ENCODE measurements around the gene UBE2E3.

The UBE2E3 gene

GRCh38 chr2:180962727-180963314, 17.6 kb upstream of the UBE2E3 start:
- Histone ChIP-seq H3K27ac (ENCODE audit: extremely low read depth, low read depth, low read length) (no peak overlapping the region), H3K4me3 (ENCODE audit: low read depth, low read length) (no peak overlapping the region), H3K9me3 (ENCODE audit: control insufficient read depth, insufficient read depth, low read depth, low read length) (no peaks in the 10 kb centered on the region), H3K4me1 (ENCODE audit: control insufficient read depth, insufficient read depth, low read length) (no peaks in the 10 kb centered on the region), H3K36me3 (ENCODE audit: control insufficient read depth in 2 of 2, insufficient read depth in 1 of 2, low read length in 2 of 2) (no peaks in the 10 kb centered on the region)
- POLR2A ChIA-PET, result no interaction called here
- CTCF ChIA-PET, result no interaction called here
- TF ChIP-seq YY2 (tag by site-specific recombination; IDR thresholded peaks at IDR 0.05) (no peak), ZNF114 (tag by site-specific recombination; IDR thresholded peaks at IDR 0.05) (no peak), ZNF514 (tag by site-specific recombination; IDR thresholded peaks at IDR 0.05) (no peak), ZNF580 (tag by site-specific recombination; IDR thresholded peaks at IDR 0.05) (no peak), HOXC10 (CRISPR knock-in tag; IDR thresholded peaks at IDR 0.05) (no peak), ZSCAN4 (tag by site-specific recombination; IDR thresholded peaks at IDR 0.05) (no peak), ZNF239 (tag by site-specific recombination; IDR thresholded peaks at IDR 0.05) (no peak), ZNF362 (tag by site-specific recombination; IDR thresholded peaks at IDR 0.05) (no peak), ZNF2 (tag by site-specific recombination; IDR thresholded peaks at IDR 0.05) (no peak), ZNF174 (tag by site-specific recombination; IDR thresholded peaks at IDR 0.05) (no peak), TCF7L2 (IDR thresholded peaks at IDR 0.05; ENCODE audit: borderline replicate concordance, low read depth, low read length) (no peak), GLIS2 (tag by site-specific recombination; IDR thresholded peaks at IDR 0.05) (no peak)
- TF ChIP-seq, protein P1, sequence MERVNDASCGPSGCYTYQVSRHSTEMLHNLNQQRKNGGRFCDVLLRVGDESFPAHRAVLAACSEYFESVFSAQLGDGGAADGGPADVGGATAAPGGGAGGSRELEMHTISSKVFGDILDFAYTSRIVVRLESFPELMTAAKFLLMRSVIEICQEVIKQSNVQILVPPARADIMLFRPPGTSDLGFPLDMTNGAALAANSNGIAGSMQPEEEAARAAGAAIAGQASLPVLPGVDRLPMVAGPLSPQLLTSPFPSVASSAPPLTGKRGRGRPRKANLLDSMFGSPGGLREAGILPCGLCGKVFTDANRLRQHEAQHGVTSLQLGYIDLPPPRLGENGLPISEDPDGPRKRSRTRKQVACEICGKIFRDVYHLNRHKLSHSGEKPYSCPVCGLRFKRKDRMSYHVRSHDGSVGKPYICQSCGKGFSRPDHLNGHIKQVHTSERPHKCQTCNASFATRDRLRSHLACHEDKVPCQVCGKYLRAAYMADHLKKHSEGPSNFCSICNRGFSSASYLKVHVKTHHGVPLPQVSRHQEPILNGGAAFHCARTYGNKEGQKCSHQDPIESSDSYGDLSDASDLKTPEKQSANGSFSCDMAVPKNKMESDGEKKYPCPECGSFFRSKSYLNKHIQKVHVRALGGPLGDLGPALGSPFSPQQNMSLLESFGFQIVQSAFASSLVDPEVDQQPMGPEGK (tag by site-specific recombination; IDR thresholded peaks at IDR 0.05), result no peak

- Histone ChIP-seq H3K4me3 (ENCODE audit: low read depth, low read length) (no peak overlapping the region), H3K9me3 (ENCODE audit: control insufficient read depth, insufficient read depth, low read depth, low read length) (no peaks in the 10 kb centered on the region), H3K27ac (ENCODE audit: extremely low read depth, low read depth, low read length) (no peak overlapping the region), H3K36me3 (ENCODE audit: control insufficient read depth in 2 of 2, insufficient read depth in 1 of 2, low read length in 2 of 2) (no peaks in the 10 kb centered on the region), H3K4me1 (ENCODE audit: control insufficient read depth, insufficient read depth, low read length) (peaks cover 4% of the 10 kb centered on the region)
- ChIA-PET CTCF (no interaction called here), POLR2A (no interaction called here)
- TF ChIP-seq, protein P2, sequence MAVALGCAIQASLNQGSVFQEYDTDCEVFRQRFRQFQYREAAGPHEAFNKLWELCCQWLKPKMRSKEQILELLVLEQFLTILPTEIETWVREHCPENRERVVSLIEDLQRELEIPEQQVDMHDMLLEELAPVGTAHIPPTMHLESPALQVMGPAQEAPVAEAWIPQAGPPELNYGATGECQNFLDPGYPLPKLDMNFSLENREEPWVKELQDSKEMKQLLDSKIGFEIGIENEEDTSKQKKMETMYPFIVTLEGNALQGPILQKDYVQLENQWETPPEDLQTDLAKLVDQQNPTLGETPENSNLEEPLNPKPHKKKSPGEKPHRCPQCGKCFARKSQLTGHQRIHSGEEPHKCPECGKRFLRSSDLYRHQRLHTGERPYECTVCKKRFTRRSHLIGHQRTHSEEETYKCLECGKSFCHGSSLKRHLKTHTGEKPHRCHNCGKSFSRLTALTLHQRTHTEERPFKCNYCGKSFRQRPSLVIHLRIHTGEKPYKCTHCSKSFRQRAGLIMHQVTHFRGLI (tag by site-specific recombination; IDR thresholded peaks at IDR 0.05), result no peak
- TF ChIP-seq EGR2 (tag by site-specific recombination; IDR thresholded peaks at IDR 0.05; ENCODE audit: low read depth), result no peak
- TF ChIP-seq, protein P3, sequence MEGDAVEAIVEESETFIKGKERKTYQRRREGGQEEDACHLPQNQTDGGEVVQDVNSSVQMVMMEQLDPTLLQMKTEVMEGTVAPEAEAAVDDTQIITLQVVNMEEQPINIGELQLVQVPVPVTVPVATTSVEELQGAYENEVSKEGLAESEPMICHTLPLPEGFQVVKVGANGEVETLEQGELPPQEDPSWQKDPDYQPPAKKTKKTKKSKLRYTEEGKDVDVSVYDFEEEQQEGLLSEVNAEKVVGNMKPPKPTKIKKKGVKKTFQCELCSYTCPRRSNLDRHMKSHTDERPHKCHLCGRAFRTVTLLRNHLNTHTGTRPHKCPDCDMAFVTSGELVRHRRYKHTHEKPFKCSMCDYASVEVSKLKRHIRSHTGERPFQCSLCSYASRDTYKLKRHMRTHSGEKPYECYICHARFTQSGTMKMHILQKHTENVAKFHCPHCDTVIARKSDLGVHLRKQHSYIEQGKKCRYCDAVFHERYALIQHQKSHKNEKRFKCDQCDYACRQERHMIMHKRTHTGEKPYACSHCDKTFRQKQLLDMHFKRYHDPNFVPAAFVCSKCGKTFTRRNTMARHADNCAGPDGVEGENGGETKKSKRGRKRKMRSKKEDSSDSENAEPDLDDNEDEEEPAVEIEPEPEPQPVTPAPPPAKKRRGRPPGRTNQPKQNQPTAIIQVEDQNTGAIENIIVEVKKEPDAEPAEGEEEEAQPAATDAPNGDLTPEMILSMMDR (tag by site-specific recombination; IDR thresholded peaks at IDR 0.05), result no peak
- no peak for TF ChIP-seq ZSCAN5A (tag by site-specific recombination; IDR thresholded peaks at IDR 0.05)
- no peak for TF ChIP-seq ZNF654 (tag by site-specific recombination; IDR thresholded peaks at IDR 0.05; ENCODE audit: low read depth)
- no peak for TF ChIP-seq OVOL3 (tag by site-specific recombination; IDR thresholded peaks at IDR 0.05)
- TF ChIP-seq MEIS1 (CRISPR knock-in tag; IDR thresholded peaks at IDR 0.05; ENCODE audit: borderline replicate concordance), result no peak
- no peak for TF ChIP-seq ZNF157 (tag by site-specific recombination; IDR thresholded peaks at IDR 0.05)
- TF ChIP-seq ZNF292 (tag by site-specific recombination; IDR thresholded peaks at IDR 0.05; ENCODE audit: borderline replicate concordance, low read depth), result no peak
- no peak for TF ChIP-seq HOXD13 (CRISPR knock-in tag; IDR thresholded peaks at IDR 0.05; ENCODE audit: borderline replicate concordance)
- TF ChIP-seq, protein P4, sequence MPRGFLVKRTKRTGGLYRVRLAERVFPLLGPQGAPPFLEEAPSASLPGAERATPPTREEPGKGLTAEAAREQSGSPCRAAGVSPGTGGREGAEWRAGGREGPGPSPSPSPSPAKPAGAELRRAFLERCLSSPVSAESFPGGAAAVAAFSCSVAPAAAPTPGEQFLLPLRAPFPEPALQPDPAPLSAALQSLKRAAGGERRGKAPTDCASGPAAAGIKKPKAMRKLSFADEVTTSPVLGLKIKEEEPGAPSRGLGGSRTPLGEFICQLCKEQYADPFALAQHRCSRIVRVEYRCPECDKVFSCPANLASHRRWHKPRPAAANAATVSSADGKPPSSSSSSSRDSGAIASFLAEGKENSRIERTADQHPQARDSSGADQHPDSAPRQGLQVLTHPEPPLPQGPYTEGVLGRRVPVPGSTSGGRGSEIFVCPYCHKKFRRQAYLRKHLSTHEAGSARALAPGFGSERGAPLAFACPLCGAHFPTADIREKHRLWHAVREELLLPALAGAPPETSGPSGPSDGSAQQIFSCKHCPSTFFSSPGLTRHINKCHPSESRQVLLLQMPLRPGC (tag by site-specific recombination; IDR thresholded peaks at IDR 0.05), result no peak
- no peak for TF ChIP-seq ZFP3 (tag by site-specific recombination; IDR thresholded peaks at IDR 0.05; ENCODE audit: low read depth)
Measured at GRCh38 chr2:180966378-180966777, 14.0 kb upstream of the UBE2E3 start.

Data from HEK293 (cell line).